Transverse colon (tissue), 4 donors: ENCODE results near the gene TRIP13. TPM values are rescaled to one million over a fixed set of nuclear protein-coding genes. Genes with fewer than 3 reads are reported as not detected.
A peak's percentile ranks its signal among the peaks of the same experiment; 100 is the strongest.
"Not testable (repeated sequence)": the region's sequence is repeated elsewhere in the genome, so short reads cannot be mapped to it uniquely, and the experiment has no call there.

Source experiments
- DNase-seq: peaks from one replicate; pipeline ENCODE4 v3.0.0-alpha.2; 2019
- H3K27ac ChIP-seq, 4 donors: fragments of 200-600 bp; sonication (generic); 2 replicates each; pipeline ENCODE4 v1.5.1; 2016 to 2018; ENCODE audit warnings: inconsistent platforms in 4 of 4
- H3K27me3 ChIP-seq: fragments of 200-600 bp; sonication (generic); 2 replicates; pipeline ENCODE4 v1.5.1; 2017; ENCODE audit warnings: inconsistent platforms
- H3K36me3 ChIP-seq, 4 donors: fragments of 200-600 bp; sonication (generic); 2 replicates each; pipeline ENCODE4 v1.5.1; 2017 to 2019; ENCODE audit warnings: inconsistent platforms in 4 of 4
- H3K4me1 ChIP-seq, 4 donors: fragments of 200-600 bp; sonication (generic); 2 replicates each; pipeline ENCODE4 v1.5.1; 2017 to 2020; ENCODE audit warnings: inconsistent platforms in 4 of 4
- H3K4me3 ChIP-seq, 4 donors: fragments of 200-600 bp; sonication (generic); 1 replicate in 1 of 4; 2 replicates in 3 of 4; pipeline versions ENCODE4 v1.5.1 to v1.6.1; 2017 to 2019; ENCODE audit warnings: inconsistent platforms in 4 of 4
- H3K9me3 ChIP-seq, 2 donors: fragments of 200-600 bp; sonication (generic); 2 replicates each; pipeline ENCODE4 v1.5.1; 2017 to 2019; ENCODE audit warnings: inconsistent platforms in 2 of 2
- CTCF ChIP-seq, 5 experiments: fragments of 200-600 bp in 3 of 5; fragments of 450-650 bp in 2 of 5; sonication (generic) in 3 of 5; IDR thresholded peaks; 1 replicate in 2 of 5; 2 replicates in 3 of 5; pipeline ENCODE4 v1.5.1; 2016 to 2017; ENCODE audit warnings: antibody characterized with exemption in 5 of 5, inconsistent platforms in 3 of 5, mild to moderate bottlenecking in 2 of 5, moderate library complexity in 1 of 5
- EP300 ChIP-seq: sonication (generic); formaldehyde crosslinking; IDR thresholded peaks from one replicate; pipeline ENCODE4 v1.6.1; 2017; ENCODE audit warnings: antibody characterized with exemption, low read depth
- POLR2A ChIP-seq: fragments of 450-650 bp; IDR thresholded peaks from one replicate; pipeline ENCODE4 v1.6.1; 2016; ENCODE audit warnings: antibody characterized with exemption, mild to moderate bottlenecking, moderate library complexity
- POLR2AphosphoS5 ChIP-seq, 3 donors: sonication (generic); formaldehyde crosslinking; IDR thresholded peaks; one replicate each; pipeline ENCODE4 v1.6.1; 2016; ENCODE audit warnings: antibody characterized with exemption in 3 of 3
- WGBS, 2 donors: methylation state at CpG; one replicate each; pipeline ENCODE4 v1.1.5; 2018; ENCODE audit warnings: low coverage in 1 of 2; 5-methylcytosine and 5-hydroxymethylcytosine counted together
- in situ Hi-C, 4 donors: fragments of 200-750 bp; cut with MboI; loops; one replicate each; pipeline versions ENCODE4 v1.15.0 to v1.15.1; 2017; ENCODE audit warnings: low sequenced_read_pairs in 3 of 4, low pct_ligation_motif_present in 1 of 4, low pct_unique_long_range_greater_than_20kb in 1 of 4
- intact Hi-C: fragments of 100-400 bp; cut with DNase I; formaldehyde crosslinking; loops from one replicate; pipeline ENCODE4 v1.15.1; 2023; ENCODE audit warnings: low total_unique reads
- total RNA-seq, 4 donors: library from RNA; depleted of rRNA; stranded (reverse); fragments of >200 nt; gene quantifications; one replicate each; pipeline ENCODE4 v1.1.0, GENCODE V29; 2016

TRIP13 gene
- total RNA-seq, 4 donors from 2014 or later = 0.41 to 4.1 (median 2.2) TPM; not detected in 1

- H3K9me3 ChIP-seq = no peaks in the 10 kb centered on the region
- intact Hi-C loops = loop anchor here (10.0 kb wide), 1 partner anchor 217 kb away; no protein-coding TSS in a partner anchor
- DNase-seq = no peak
- no peaks in the 10 kb centered on the region for H3K36me3 ChIP-seq
- WGBS, 2 donors = 81 to 92% methylated on average over 9 to 30 of the region's 30 CpGs
- H3K4me1 ChIP-seq = peaks cover 0 to 11% (median 10%) of the 10 kb centered on the region in 4 donors
- TF ChIP-seq POLR2AphosphoS5 (IDR thresholded peaks at IDR 0.05) (no peak), CTCF (IDR thresholded peaks at IDR 0.05) (peak in 1 of 5 experiments; percentile 3)
- H3K27ac ChIP-seq = no peak overlapping the region
- in situ Hi-C loops = loop anchor here (25.0 kb wide), 2 partner anchors 210 to 235 kb away; no protein-coding TSS in a partner anchor
- peaks cover 27% of the 10 kb centered on the region for H3K27me3 ChIP-seq
- H3K4me3 ChIP-seq = peak overlapping the region in 2 of 4 donors; percentile 28 to 35
Measured at GRCh38 chr5:927172-928015, 34.7 kb downstream of the TRIP13 start.

DNA sequence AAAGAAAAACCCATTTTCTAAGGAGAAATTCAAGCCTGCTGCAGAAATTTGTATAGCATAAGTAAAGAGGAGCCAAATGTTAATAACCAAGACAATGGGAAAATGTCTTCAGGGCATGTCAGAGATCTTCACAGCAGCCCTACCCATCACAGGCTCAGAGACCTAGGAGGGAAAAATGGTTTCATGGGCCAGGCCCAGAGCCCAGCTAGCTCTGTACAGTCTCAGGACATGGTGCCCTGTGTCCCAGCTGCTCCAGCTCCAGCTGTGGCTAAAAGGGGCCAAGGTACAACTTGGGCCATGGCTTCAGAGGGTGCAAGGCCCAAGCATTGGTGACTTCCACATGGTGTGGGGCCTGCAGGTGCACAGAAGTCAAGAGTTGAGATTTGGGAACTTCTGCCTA is 36.5 kb downstream of the TRIP13 start:
- intact Hi-C loops = loop anchor here (10.0 kb wide), 1 partner anchor 216 kb away; no protein-coding TSS in a partner anchor

DNA sequence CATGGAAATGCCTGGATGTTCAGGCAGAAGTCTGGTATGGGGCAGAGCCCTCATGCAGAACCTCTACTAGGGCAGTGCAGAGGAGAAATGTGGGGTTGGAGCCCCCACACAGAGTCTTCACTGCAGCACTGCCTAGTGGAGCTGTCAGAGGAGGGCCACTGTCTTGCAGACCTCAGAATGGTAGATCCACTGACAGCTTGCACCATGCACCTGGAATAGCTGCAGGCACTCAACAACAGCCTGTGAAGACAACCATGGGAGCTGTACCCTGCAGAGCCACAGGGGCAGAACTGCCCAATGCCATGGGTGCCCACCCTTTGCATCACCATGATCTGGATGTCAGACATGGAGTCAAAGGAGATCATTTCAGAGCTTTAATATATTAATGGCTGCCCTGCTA is 36.9 kb downstream of the TRIP13 start:
- Histone ChIP-seq H3K27me3 (peaks cover 27% of the 10 kb centered on the region), H3K9me3 (no peaks in the 10 kb centered on the region), H3K4me1 (peaks cover 0 to 11% (median 10%) of the 10 kb centered on the region in 4 donors), H3K27ac (no peak overlapping the region), H3K36me3 (no peaks in the 10 kb centered on the region), H3K4me3 (no peak overlapping the region)
- no peak for DNase-seq
- intact Hi-C loops (loop anchor here (10.0 kb wide), 1 partner anchor 215 kb away; no protein-coding TSS in a partner anchor), in situ Hi-C loops (loop anchor here (25.0 kb wide), 2 partner anchors 208 to 233 kb away; no protein-coding TSS in a partner anchor)
- TF ChIP-seq CTCF (IDR thresholded peaks at IDR 0.05) = no peak
- no peak for TF ChIP-seq EP300
- TF ChIP-seq POLR2AphosphoS5 (IDR thresholded peaks at IDR 0.05) = no peak
- no peak for TF ChIP-seq POLR2A

More for the DNA sequence above, 36.5 kb downstream of the TRIP13 start:
- in situ Hi-C loops = loop anchor here (25.0 kb wide), 2 partner anchors 208 to 233 kb away; no protein-coding TSS in a partner anchor
- H3K9me3 ChIP-seq, H3K36me3 ChIP-seq, DNase-seq, H3K27ac ChIP-seq, H3K4me3 ChIP-seq: not testable (repeated sequence)
- Histone ChIP-seq H3K27me3 (peaks cover 27% of the 10 kb centered on the region), H3K4me1 (peaks cover 0 to 11% (median 10%) of the 10 kb centered on the region in 4 donors)

GRCh38 chr5:930866-931265 is 38.2 kb downstream of the TRIP13 start:
- Histone ChIP-seq H3K27ac (no peak overlapping the region), H3K27me3 (peaks cover 14% of the 10 kb centered on the region), H3K9me3 (no peaks in the 10 kb centered on the region), H3K4me3 (no peak overlapping the region), H3K4me1 (peaks cover 0 to 11% (median 10%) of the 10 kb centered on the region in 4 donors), H3K36me3 (no peaks in the 10 kb centered on the region)
- TF ChIP-seq CTCF (IDR thresholded peaks at IDR 0.05) (no peak), POLR2AphosphoS5 (IDR thresholded peaks at IDR 0.05) (no peak), POLR2A (no peak), EP300 (no peak)
- in situ Hi-C loops (loop anchor here (25.0 kb wide), 2 partner anchors 206 to 231 kb away; no protein-coding TSS in a partner anchor), intact Hi-C loops (no loop called here)
- WGBS, 2 donors = 65 to 69% methylated on average over 4 to 8 of the region's 8 CpGs
- no peak for DNase-seq
